Embryonic facial prominence (tissue), 1 donor: Measurements from ENCODE around the gene SMCO2.

Source experiments
- DNase-seq: peaks from one replicate; pipeline ENCODE4 v3.0.0-alpha.2; 2016; ENCODE audit errors: extremely low spot score

The SMCO2 gene

GRCh38 chr12:27453421-27453820 lies 6.9 kb downstream of the SMCO2 start:
- no peak for DNase-seq

- DNase-seq: no peak
These were observed 9.1 kb downstream of the SMCO2 start for GRCh38 chr12:27455589-27455988.

DNA sequence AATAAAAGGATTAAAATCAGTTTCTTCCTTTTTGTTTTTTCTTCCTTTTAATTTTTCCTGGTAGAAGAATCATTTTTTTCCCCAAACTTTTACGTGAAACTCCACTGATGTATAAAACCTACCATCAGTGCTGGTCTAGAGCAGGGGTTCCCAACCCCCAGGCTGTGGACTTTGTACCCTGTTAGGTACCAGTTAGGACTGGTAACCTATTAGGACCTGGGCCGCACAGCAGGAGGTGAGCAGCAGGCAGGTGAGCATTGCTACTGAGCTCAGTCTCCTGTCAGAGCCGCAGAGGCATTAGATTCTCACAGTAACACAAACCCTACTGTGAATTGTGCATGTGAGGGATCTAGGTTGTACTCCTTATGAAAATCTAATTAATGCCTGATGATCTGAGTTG lies 10.1 kb downstream of the SMCO2 start:
- DNase-seq: no peak

DNA sequence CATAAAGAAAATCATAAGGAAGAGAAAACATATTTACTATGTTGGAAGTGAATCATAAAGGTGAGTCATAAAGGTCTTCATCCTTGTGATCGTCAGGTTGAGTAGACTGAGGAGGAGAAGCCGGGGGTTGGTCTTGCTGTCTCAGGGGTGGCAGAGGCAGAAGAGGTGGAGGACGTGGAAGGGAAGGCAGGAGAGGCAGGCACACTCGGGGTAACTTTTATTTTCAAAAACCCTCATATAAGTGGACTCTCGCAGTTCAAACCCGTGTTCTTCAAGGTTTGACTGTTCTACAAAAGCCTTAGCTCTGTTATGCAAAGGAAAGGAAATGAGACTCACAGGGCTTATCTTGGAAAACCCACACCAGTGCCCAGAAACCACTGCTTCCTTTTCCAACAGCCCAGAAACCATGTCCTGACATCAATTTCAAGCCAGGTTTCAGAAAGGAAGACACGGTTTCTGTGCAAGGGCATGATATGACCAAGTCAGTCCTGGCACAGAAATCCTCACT lies 14.0 kb downstream of the SMCO2 start:
- no peak for DNase-seq

GRCh38 chr12:27462151-27462694 lies 15.7 kb downstream of the SMCO2 start:
- no peak for DNase-seq

DNA sequence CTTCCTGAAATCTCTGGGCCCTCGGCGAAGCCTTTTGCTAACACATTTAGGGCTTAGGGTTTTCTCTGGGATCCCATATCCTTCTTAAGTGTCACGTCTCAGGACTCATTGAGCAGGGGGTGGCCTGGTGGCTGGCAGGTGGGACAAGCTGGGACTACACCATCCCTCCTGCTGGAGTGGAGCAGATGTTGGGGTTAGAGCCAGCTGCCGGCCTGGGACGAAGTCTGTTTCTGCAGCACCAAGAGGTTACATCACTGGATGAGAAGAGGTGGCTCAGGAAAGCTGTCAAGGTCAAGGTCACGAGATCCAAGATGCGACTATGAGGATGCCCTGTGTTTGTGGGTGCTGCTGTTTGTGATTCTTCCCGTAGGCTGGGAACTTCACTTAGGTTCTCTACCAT lies 16.3 kb downstream of the SMCO2 start:
- DNase-seq: no peak

DNA sequence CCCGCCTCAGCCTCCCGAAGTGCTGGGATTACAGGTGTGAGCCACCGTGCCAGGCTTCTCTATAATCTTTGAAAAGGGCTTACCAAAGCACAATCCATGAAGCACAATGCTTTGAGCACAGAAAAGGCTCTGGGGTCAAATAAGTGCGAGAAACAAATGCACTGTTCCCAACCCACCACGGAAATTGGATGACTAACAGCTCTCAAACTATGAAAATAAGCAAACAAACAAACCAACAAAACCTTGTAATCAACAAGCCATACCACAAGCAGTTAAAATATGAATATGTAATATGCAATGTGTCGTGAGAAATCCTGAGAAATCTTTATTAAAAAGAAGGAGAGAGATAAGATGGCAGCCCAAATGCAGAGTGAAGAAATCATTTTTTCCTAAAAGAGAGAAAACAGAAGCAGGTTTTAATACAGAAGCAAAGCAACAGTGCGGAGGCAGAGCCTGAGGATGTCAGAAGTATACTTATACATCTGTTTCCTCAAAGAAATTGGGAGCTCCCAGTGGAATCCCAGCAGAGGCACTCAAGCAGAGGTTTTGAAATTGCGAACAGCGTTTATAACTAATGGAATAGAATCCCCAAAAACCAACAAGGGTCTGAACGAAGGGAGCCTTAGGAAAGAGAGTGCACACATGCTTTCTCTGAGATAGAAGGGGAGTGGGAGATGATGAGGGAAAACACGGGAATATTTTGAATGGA lies 17.1 kb downstream of the SMCO2 start:
- no peak for DNase-seq

GRCh38 chr12:27464220-27464554 lies 17.7 kb downstream of the SMCO2 start:
- no peak for DNase-seq

- DNase-seq: no peak
These were observed 21.1 kb downstream of the SMCO2 start for GRCh38 chr12:27467641-27468040.

- DNase-seq: no peak
These were observed 21.7 kb downstream of the SMCO2 start for GRCh38 chr12:27468241-27468640.

GRCh38 chr12:27469176-27469736 lies 22.7 kb downstream of the SMCO2 start:
- no peak for DNase-seq

DNA sequence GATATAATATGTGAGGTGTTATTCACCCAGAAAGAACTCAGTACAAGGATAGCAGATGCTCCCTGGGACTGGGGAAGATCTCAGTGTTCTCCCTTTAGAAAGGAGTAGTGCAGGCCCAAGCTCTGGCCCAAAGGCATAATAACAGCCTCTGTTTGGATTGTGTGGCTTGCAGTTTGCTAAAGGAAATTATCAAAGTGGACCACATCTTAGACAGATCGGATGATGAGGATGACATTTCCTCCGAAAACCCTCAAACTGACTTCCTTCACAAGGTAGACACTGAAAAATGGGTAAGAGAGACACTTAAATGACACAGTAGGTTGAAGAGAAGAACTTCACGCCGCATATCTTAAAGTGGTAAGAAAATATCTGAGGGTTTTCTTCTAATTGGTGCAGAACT lies 26.1 kb downstream of the SMCO2 start:
- no peak for DNase-seq

DNA sequence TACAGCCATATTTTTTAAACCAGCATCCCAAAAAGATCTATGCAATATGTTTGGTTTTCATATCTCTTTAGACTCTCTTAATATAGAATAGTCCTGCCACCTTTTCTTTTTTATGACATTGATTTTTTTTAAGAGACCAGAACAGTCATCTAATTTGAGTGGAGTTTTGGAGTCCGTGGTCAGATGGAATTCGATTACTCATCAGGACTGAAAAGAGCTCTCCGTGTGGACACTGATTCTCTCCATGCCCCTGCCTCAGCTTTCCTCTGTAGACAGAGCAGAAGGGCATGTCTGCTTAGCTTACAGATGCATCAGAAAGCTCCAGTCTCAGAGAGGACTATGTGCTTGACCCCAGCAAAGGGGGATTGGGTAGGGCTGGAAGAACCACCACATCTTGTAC lies 27.8 kb downstream of the SMCO2 start:
- DNase-seq: no peak

GRCh38 chr12:27477049-27477448 lies 30.5 kb downstream of the SMCO2 start:
- no peak for DNase-seq

DNA sequence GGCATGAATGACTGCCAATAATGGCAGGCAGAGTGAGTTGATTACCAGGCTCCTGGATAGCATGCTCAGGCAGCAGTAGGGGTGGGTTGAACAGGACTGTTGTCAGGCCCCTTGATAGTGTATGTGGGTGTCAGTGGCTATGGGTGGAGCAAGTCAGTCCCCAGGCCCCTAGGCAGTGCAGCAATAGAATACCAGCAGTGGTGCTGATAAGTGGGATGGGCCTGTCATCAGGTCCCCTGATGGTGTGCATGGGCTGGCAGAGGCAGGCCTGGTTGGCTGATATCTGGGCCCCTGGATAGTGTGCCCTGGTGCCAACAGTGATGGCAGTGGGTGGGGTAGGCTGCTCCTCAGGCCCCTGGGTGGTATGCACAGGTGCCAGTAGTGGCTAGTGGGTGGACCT lies 32.4 kb downstream of the SMCO2 start:
- DNase-seq: no peak

GRCh38 chr12:27480016-27480415 lies 33.5 kb downstream of the SMCO2 start:
- DNase-seq: no peak

- no peak for DNase-seq
These were observed 40.4 kb downstream of the SMCO2 start for GRCh38 chr12:27486961-27487360.

- DNase-seq: no peak
These were observed 41.9 kb downstream of the SMCO2 start for GRCh38 chr12:27488479-27488878.

DNA sequence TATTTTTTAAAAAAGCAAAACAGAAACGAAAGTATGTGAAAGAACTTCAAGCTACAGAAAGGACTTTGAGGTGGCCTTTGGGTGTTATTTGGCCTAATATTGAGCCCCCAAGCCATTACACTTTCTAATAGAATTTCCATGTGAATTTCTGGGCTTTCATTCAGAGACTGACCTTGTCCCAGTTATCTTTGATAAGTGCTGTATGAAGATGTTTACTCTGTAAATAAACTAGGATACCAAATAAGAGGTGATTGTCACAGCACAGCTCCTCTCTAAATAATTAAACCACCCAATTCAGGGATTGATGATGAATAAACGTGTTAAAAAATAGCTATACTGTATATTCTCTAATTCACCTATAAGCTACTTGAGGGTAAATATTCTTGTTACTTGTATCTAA lies 44.7 kb downstream of the SMCO2 start:
- DNase-seq: no peak

DNA sequence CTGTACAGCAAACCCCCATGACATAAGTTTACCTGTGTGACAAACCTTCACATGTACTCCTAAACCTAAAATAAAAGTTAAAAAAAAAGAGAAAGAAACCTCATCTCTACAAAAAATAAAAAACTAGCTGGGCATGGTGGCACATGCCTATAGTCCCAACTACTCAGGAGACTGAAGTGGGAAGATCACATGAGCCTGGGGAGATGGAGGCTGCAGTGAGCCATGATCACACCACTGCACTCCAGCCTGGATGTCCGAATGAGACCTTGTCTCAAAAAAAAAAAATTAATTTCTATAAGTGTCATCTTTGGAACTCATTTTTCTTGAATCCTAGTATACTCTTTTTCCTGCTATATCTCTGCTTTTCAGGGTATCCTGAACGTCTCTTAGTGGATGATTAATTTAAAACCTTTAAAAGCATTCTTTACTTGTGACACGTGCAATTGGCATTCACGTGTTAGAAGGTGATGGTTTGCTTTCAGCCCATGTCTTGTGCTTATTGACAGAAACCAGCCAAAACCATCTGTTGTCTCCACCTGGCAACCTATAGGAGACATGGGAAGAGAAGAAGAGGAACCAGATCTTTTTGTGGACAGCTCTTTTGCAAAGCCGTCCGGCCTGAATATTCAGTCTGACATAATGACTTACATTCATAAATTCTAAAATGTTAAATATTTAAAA lies 46.9 kb downstream of the SMCO2 start:
- DNase-seq: no peak

DNA sequence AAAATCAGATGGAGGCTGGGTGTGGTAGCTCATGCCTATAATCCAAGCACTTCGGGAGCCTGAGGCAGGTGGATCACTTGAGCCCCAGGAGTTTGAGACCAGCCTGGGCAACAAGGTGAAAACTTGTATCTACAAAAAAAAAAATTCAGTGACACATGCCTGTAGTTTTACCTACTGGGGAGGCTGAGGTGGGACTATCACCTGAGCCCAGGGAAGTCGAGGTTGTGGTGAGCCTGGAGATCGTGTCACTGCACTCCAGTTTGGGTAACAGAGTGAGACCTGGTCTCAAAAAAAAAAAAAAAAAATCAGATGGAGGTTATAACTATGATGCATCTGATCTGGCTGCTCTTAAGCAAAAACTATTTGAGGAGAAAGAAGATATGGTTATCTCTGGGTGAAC lies 50.9 kb downstream of the SMCO2 start:
- DNase-seq: no peak

DNA sequence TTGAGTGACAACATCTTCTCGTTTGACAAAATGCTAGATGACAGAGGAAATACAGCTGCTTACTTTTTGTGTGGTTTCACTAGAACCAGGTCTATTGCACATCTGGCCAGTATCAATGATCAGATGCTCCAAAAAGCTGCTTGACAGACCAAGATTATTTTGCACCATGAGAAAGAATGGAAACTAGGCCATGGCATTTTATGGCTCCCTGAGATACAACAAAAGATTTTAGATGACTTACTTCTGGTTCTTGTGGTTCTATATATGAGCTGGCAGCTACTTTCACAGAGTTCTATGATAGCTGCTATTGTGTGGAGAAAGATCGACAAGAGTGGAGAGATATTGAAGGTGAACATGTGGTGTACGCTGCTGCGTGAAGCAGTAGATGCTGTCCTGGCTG lies 51.6 kb downstream of the SMCO2 start:
- no peak for DNase-seq

- no peak for DNase-seq
These were observed 52.2 kb downstream of the SMCO2 start for GRCh38 chr12:27498761-27499160.
